Nephron progenitor cell (in vitro differentiated cells): ENCODE results near the gene SDHA.

Experiments
- DNase-seq: peaks from one replicate; pipeline ENCODE4 v3.0.0; 2021
- H3K27ac Mint-ChIP-seq: 2 replicates; pipeline ENCODE4 v1.8.0; 2021; ENCODE audit warnings: mild to moderate bottlenecking, moderate library complexity, mixed read lengths
- H3K27me3 Mint-ChIP-seq: 2 replicates; pipeline ENCODE4 v1.8.0; 2021; ENCODE audit warnings: mild to moderate bottlenecking, low read depth, mixed read lengths; ENCODE audit not compliant: poor library complexity
- H3K36me3 Mint-ChIP-seq: 2 replicates; pipeline ENCODE4 v1.8.0; 2021; ENCODE audit warnings: low read depth, mixed read lengths
- H3K4me1 Mint-ChIP-seq: 2 replicates; pipeline ENCODE4 v1.8.0; 2021; ENCODE audit warnings: mixed read lengths
- H3K4me3 Mint-ChIP-seq: 2 replicates; pipeline ENCODE4 v1.8.0; 2021; ENCODE audit warnings: mild to moderate bottlenecking, moderate library complexity, mixed read lengths
- H3K9me3 Mint-ChIP-seq: 2 replicates; pipeline ENCODE4 v1.8.0; 2021; ENCODE audit warnings: mild to moderate bottlenecking, moderate library complexity, mixed read lengths
- CTCF ChIP-seq: fragments of 200-600 bp; sonication (generic); IDR thresholded peaks from 2 replicates; pipeline ENCODE4 v1.5.0; 2021; ENCODE audit warnings: antibody characterized with exemption

Gene SDHA

GRCh38 chr5:182126-182525, 36.0 kb upstream of the SDHA start:
- H3K4me3 Mint-ChIP-seq = no peak overlapping the region

GRCh38 chr5:184471-184870, 33.6 kb upstream of the SDHA start:
- Mint-ChIP-seq H3K27me3 (peaks cover 4% of the 10 kb centered on the region), H3K36me3 (peaks cover 14% of the 10 kb centered on the region), H3K27ac (no peak overlapping the region), H3K4me1 (peaks cover 32% of the 10 kb centered on the region), H3K9me3 (no peaks in the 10 kb centered on the region), H3K4me3 (no peak overlapping the region)
- no peak for TF ChIP-seq CTCF
- DNase-seq = no peak

More at GRCh38 chr5:182126-182525, 36.0 kb upstream of the SDHA start:
- peaks cover 14% of the 10 kb centered on the region for H3K36me3 Mint-ChIP-seq
- peaks cover 4% of the 10 kb centered on the region for H3K27me3 Mint-ChIP-seq
- DNase-seq = no peak
- H3K9me3 Mint-ChIP-seq = no peaks in the 10 kb centered on the region
- no peak overlapping the region for H3K27ac Mint-ChIP-seq
- no peak for TF ChIP-seq CTCF
- H3K4me1 Mint-ChIP-seq = peaks cover 19% of the 10 kb centered on the region

GRCh38 chr5:185095-186070, 32.7 kb upstream of the SDHA start:
- peaks cover 29% of the 10 kb centered on the region for H3K4me1 Mint-ChIP-seq
- H3K27ac Mint-ChIP-seq = peak overlapping the region; percentile 39
- H3K36me3 Mint-ChIP-seq = peaks cover 9% of the 10 kb centered on the region
- H3K4me3 Mint-ChIP-seq = no peak overlapping the region
- no peak for TF ChIP-seq CTCF
- no peaks in the 10 kb centered on the region for H3K9me3 Mint-ChIP-seq
- no peak for DNase-seq
- H3K27me3 Mint-ChIP-seq = peaks cover 6% of the 10 kb centered on the region

GRCh38 chr5:186091-187041, 31.8 kb upstream of the SDHA start:
- TF ChIP-seq CTCF = no peak
- Mint-ChIP-seq H3K27ac (no peak overlapping the region), H3K9me3 (no peaks in the 10 kb centered on the region), H3K4me3 (no peak overlapping the region), H3K36me3 (peaks cover 9% of the 10 kb centered on the region), H3K27me3 (peaks cover 5% of the 10 kb centered on the region), H3K4me1 (peaks cover 24% of the 10 kb centered on the region)
- no peak for DNase-seq

- peaks cover 24% of the 10 kb centered on the region for H3K4me1 Mint-ChIP-seq
- H3K9me3 Mint-ChIP-seq = no peaks in the 10 kb centered on the region
- peaks cover 6% of the 10 kb centered on the region for H3K36me3 Mint-ChIP-seq
- H3K27me3 Mint-ChIP-seq = peaks cover 5% of the 10 kb centered on the region
- TF ChIP-seq CTCF = no peak
- no peak for DNase-seq
- no peak overlapping the region for H3K27ac Mint-ChIP-seq
- H3K4me3 Mint-ChIP-seq = no peak overlapping the region
Observed at GRCh38 chr5:187042-187431, 31.1 kb upstream of the SDHA start.
